Measurements from ENCODE around the gene ABCA12. TPM values are rescaled to one million over a fixed set of nuclear protein-coding genes. Genes with fewer than 3 reads are reported as not detected.

ABCA12 gene
- total and polyA plus RNA-seq, 9 of the 15 experiments (the other 6 are each of a cell fraction or from before 2014, with no cell fraction given), result 0.02 to 0.03 TPM; not detected in 7

DNA sequence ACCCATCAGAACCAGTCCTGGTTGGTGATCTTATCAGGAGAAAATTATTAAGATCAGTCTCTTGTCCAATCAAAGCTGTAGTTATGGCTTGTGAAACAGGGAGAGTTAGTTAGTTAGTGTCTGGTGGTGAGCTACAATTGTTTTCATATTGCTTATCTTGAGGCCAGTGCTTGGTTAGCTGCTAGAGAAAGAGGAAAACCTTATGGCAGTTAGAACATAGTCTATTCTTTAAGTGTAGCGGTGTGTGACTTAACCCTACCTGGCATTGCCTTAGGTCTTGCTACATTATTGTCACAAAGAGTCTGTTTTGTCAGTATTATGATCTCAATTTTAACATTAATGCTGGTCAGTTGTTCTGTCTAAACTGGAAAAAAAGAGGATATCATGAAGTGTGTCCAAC lies 11.5 kb upstream of the ABCA12 start:
- WGBS (ENCODE audit: insufficient coverage, low coverage, missing lambda C conversion rate), result 75% methylated on average over 1 of the region's 1 CpG
- Histone ChIP-seq H3K4me1 (replicated peaks in 1 of 2; ENCODE audit: control insufficient read depth in 2 of 2, insufficient read depth in 2 of 2, low read length in 2 of 2) (no peaks in the 10 kb centered on the region), H3K4me3 (no peak overlapping the region), H3K36me3 (ENCODE audit: control insufficient read depth, insufficient read depth, low read length) (no peaks in the 10 kb centered on the region), H3K27me3 (ENCODE audit: control insufficient read depth in 2 of 2, insufficient read depth in 2 of 2, low read length in 2 of 2) (no peaks in the 10 kb centered on the region), H3K4me2 (ENCODE audit: insufficient read depth, low read length) (no peak overlapping the region), H3K9me1 (ENCODE audit: control insufficient read depth, insufficient read depth, low read length) (no peaks in the 10 kb centered on the region), H2AFZ (ENCODE audit: low read depth, low read length) (no peak overlapping the region), H3K9me3 (replicated peaks; ENCODE audit: control insufficient read depth, insufficient read depth, low read depth, low read length) (no peaks in the 10 kb centered on the region), H4K20me1 (replicated peaks; ENCODE audit: control insufficient read depth, insufficient read depth, low read length) (no peaks in the 10 kb centered on the region), H3K27ac (ENCODE audit: extremely low read depth, low read depth, low read length) (no peak overlapping the region), H3K9ac (ENCODE audit: insufficient read depth in 1 of 2, low read depth in 2 of 2, low read length in 2 of 2) (no peak overlapping the region), H3K79me2 (ENCODE audit: control insufficient read depth, insufficient read depth, low read length) (no peaks in the 10 kb centered on the region)
- ChIA-PET POLR2A (no interaction called here), CTCF (ENCODE audit: low intra/inter-chr PET ratio) (no interaction called here)
- no peak for TF ChIP-seq DMBX1 (CRISPR knock-in tag; IDR thresholded peaks at IDR 0.05; ENCODE audit: borderline replicate concordance)
- FAIRE-seq (no peak), DNase-seq (ENCODE audit: extremely low read depth in 1 of 4, low spot score in 3 of 4) (no peak), ATAC-seq (no peak)
- intact Hi-C loops (cut with micrococcal nuclease) (no loop called here), in situ Hi-C loops (cut with MboI) (no loop called here)
- no TSS peak for BruUV-seq (replicated peaks)

DNA sequence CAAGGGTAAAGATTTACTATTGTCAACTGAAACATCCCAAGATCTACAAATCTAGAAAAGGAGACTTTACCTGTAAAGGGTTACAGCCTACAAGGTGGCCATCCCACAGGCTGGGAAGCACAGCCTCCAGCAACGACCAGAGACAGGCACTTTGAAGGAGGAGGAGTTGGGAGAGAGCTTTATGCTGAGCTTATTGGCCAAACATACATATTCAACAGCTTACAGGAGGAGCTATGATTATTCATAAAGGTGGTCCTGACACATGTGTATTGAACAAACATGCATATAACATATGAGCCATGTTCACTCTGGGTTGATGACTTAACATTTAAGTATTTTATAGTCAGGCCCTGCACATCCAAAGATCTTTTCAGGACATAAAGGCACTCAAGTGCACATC lies 11.1 kb upstream of the ABCA12 start:
- no peaks in the 10 kb centered on the region for H3K27me3 ChIP-seq (ENCODE audit: control insufficient read depth in 2 of 2, insufficient read depth in 2 of 2, low read length in 2 of 2)
- no peaks in the 10 kb centered on the region for H3K9me3 ChIP-seq (replicated peaks; ENCODE audit: control insufficient read depth, insufficient read depth, low read depth, low read length)
- in situ Hi-C loops (cut with MboI), result no loop called here
- no peak overlapping the region for H2AFZ ChIP-seq (ENCODE audit: low read depth, low read length)
- FAIRE-seq (no peak), DNase-seq (ENCODE audit: extremely low read depth in 1 of 4, low spot score in 3 of 4) (no peak), ATAC-seq (no peak)
- BruUV-seq (replicated peaks), result no TSS peak
- no peaks in the 10 kb centered on the region for H3K9me1 ChIP-seq (ENCODE audit: control insufficient read depth, insufficient read depth, low read length)
- no peak overlapping the region for H3K9ac ChIP-seq (ENCODE audit: insufficient read depth in 1 of 2, low read depth in 2 of 2, low read length in 2 of 2)
- H3K4me1 ChIP-seq (replicated peaks in 1 of 2; ENCODE audit: control insufficient read depth in 2 of 2, insufficient read depth in 2 of 2, low read length in 2 of 2), result no peaks in the 10 kb centered on the region
- H4K20me1 ChIP-seq (replicated peaks; ENCODE audit: control insufficient read depth, insufficient read depth, low read length), result no peaks in the 10 kb centered on the region
- WGBS (ENCODE audit: insufficient coverage, low coverage, missing lambda C conversion rate), result 0% methylated on average over 1 of the region's 1 CpG
- H3K36me3 ChIP-seq (ENCODE audit: control insufficient read depth, insufficient read depth, low read length), result no peaks in the 10 kb centered on the region
- H3K79me2 ChIP-seq (ENCODE audit: control insufficient read depth, insufficient read depth, low read length), result no peaks in the 10 kb centered on the region
- no peak overlapping the region for H3K4me3 ChIP-seq
- no peak overlapping the region for H3K4me2 ChIP-seq (ENCODE audit: insufficient read depth, low read length)
- intact Hi-C loops (cut with micrococcal nuclease), result no loop called here
- ChIA-PET POLR2A (no interaction called here), CTCF (ENCODE audit: low intra/inter-chr PET ratio) (no interaction called here)
- no peak overlapping the region for H3K27ac ChIP-seq (ENCODE audit: extremely low read depth, low read depth, low read length)
- no peak for TF ChIP-seq CBX1 (IDR thresholded peaks at IDR 0.05; ENCODE audit: low read depth)
- TF ChIP-seq, protein P1, sequence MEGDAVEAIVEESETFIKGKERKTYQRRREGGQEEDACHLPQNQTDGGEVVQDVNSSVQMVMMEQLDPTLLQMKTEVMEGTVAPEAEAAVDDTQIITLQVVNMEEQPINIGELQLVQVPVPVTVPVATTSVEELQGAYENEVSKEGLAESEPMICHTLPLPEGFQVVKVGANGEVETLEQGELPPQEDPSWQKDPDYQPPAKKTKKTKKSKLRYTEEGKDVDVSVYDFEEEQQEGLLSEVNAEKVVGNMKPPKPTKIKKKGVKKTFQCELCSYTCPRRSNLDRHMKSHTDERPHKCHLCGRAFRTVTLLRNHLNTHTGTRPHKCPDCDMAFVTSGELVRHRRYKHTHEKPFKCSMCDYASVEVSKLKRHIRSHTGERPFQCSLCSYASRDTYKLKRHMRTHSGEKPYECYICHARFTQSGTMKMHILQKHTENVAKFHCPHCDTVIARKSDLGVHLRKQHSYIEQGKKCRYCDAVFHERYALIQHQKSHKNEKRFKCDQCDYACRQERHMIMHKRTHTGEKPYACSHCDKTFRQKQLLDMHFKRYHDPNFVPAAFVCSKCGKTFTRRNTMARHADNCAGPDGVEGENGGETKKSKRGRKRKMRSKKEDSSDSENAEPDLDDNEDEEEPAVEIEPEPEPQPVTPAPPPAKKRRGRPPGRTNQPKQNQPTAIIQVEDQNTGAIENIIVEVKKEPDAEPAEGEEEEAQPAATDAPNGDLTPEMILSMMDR (IDR thresholded peaks at IDR 0.05 in 2 of 3, conservative IDR thresholded peaks at IDR 0.05 in 1 of 3; ENCODE audit: insufficient read depth in 2 of 3, low read depth in 1 of 3, low read length in 3 of 3), result no peak
- no peak for TF ChIP-seq POLR2G (IDR thresholded peaks at IDR 0.05; ENCODE audit: low read depth, low read length)
- TF ChIP-seq SNIP1 (IDR thresholded peaks at IDR 0.05; ENCODE audit: low read depth), result no peak
- no peak for TF ChIP-seq SIX5 (IDR thresholded peaks at IDR 0.05; ENCODE audit: borderline replicate concordance in 1 of 2, insufficient read depth in 1 of 2, low read depth in 1 of 2, low read length in 2 of 2)
- no peak for TF ChIP-seq YY1 (IDR thresholded peaks at IDR 0.05; ENCODE audit: borderline replicate concordance in 1 of 3, control insufficient read depth in 1 of 3, extremely low read depth in 1 of 3, insufficient read depth in 3 of 3, insufficient read length in 1 of 3, insufficient replicate concordance in 2 of 3, low read depth in 1 of 3, low read length in 2 of 3)
- no peak for TF ChIP-seq ZFP30 (CRISPR knock-in tag; IDR thresholded peaks at IDR 0.05; ENCODE audit: borderline replicate concordance)
- TF ChIP-seq RFX5 (IDR thresholded peaks at IDR 0.05; ENCODE audit: low read depth, low read length), result no peak
- no peak for TF ChIP-seq ERF (CRISPR knock-in tag; IDR thresholded peaks at IDR 0.05)
- no peak for TF ChIP-seq ZNF75A (CRISPR knock-in tag; IDR thresholded peaks at IDR 0.05)
- no peak for TF ChIP-seq PRPF4 (IDR thresholded peaks at IDR 0.05; ENCODE audit: insufficient read depth, low read depth, low read length, poor library complexity, severe bottlenecking)
- no peak for TF ChIP-seq YBX1 (IDR thresholded peaks at IDR 0.05)
- no peak for TF ChIP-seq ZNF212 (CRISPR knock-in tag; IDR thresholded peaks at IDR 0.05)
